ENCODE data around the gene CARS1.

Gene CARS1

DNA sequence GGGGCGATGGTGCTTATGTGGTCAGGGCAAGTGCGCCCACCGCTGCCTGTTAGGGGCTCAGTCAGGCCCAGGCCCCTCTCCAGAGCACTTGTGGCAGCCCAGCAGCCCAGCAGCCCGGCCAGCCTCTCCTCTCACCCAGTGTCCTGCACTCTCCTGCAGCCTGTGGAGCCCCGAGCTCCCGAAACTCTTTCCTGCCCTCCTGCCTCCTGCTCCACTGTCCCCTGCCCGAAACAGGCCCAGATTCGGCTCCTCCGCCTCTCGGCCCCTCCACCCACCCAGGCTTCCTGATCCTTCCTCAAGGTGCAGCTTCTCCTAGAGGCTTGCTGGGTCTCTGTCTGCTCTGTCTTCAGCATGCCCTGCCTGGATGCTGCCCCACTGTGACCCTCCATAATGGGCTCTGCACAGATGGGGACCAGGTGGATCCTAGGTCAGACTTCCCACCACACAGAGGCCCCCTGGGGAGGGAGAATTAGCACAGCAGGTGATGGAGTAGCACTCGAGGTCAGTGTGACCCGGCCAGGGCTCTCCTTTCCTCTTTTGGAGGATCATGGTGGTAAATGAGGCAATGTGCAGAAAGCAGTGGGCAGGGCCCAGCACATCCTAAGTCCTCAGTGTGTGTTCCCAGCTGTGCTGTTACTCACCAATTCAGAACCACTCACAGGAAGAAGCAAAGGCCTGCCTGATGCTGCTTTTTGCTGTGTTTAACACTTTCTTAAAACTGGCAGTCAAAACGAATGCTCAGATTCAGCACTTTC lies 46.5 kb downstream of the CARS1 start:
- in situ Hi-C loops (cut with HindIII; ENCODE audit: low sequenced_read_pairs), result no loop called here

DNA sequence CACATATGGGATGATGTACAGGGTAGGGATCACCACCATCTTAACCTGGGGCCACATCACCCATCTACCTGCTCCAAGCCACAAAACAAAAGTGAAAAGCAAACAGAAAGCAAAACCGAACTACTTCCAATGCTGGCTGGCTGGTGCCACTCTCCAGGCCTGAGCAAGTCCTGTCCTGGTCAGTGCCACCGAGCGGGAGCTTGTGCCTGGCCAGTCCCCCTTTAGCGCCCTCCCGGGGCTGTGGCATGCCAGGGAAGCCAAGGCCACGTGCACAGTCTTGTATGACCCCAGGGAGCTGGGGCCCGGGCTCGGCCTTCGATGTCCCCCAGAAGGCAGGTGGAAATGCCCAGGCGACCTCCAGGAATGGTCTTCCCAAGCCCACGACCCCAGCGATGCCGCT lies 47.2 kb downstream of the CARS1 start:
- in situ Hi-C loops (cut with HindIII; ENCODE audit: low sequenced_read_pairs), result no loop called here

DNA sequence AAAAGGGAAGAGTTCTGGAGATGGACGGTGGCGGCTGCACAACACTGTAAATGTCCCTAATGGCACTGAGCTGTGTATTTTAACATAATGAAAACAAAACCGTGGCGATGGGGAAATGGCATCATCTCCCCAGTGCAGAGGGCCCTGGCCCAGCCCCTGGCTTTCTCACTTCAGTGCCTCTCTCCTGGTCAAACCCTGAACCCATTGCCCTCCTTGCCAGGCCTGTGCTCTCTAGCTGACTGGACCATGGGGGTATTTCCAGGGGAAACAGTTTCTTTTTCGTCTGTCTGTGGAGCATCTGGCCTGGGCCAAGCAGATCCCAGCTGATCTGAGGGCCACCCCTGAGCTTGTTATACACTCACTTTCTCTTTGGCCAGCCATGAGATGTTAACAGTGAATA lies 47.7 kb downstream of the CARS1 start:
- in situ Hi-C loops (cut with HindIII; ENCODE audit: low sequenced_read_pairs), result no loop called here

DNA sequence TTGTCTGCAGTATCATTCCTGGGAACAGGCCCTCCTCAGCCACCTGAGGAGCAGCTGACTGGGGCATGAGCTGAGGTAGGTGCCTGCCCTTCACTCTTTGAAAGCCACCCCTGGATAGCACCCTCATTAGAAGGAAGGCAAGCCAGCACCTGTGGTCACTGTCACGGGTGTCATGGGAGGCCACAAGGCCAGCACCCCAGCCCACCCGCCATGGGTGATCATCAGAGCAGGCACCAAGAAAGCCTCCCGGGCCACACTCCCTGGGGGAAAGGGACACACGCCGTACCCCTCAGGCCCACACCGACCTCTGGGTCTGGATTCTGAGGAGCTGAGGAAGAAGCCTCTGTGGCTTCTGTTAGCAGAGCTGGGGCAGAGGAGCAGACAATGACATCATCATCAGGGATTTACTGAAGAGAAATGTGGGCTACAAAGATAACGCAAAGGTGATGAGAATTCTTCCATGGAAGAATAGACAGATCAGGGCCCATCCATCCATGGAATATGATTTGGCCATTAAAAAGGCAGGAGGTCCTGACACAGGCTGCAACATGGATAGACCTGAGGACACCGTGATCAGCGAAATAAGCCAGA lies 48.4 kb downstream of the CARS1 start:
- in situ Hi-C loops (cut with HindIII; ENCODE audit: low sequenced_read_pairs), result no loop called here

DNA sequence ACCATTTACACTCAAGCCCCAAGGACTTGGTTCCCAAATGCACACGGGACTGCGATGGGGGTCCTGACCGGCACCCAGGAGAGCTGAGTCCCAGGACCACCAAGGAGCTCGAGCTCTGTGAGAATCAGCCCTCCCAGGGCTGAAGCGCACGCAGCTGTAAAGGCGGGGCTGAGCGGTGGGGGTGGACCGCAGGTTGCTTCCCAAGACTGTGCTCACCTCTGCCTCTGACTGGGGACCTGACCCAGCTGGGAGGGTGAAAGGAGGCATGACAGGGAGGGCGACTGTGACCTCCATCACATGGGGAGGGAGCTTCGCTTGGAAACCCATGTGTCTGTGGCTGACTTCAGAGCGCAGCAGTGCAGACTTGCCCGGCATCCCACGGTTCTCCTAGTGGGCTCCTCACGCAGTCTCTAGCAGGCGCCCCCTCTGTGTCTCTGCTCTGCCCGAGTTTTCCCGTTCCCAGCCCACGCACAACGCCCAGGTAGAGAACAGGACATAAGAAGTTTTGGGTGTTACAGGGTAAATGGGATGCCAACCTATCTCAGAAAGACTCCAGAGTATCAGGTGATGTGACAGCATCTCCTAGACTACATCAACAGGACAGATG lies 49.7 kb downstream of the CARS1 start:
- in situ Hi-C loops (cut with HindIII; ENCODE audit: low sequenced_read_pairs), result no loop called here

- in situ Hi-C loops (cut with HindIII; ENCODE audit: low sequenced_read_pairs), result no loop called here
These were observed 50.5 kb downstream of the CARS1 start for GRCh38 chr11:3006505-3007260.

DNA sequence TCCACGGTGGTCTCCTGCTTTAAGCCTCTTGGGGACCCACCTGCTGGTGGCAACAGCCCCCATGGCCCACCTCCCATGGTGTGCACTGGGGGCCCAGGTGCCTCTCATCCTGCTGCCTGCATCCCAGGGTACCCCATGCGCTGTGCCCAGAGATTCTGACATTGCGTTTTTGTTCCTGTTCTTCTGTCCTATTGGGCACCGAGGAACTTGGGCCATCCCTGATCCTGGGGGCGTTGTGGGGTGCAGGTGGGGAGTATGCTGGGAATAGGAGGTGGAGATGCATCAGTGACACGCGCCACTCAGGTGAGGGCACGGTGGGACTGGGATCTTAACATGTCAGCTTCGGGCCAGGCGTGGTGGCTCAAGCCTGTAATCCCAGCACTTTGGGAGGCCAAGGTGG lies 52.7 kb downstream of the CARS1 start:
- in situ Hi-C loops (cut with HindIII; ENCODE audit: low sequenced_read_pairs), result no loop called here

DNA sequence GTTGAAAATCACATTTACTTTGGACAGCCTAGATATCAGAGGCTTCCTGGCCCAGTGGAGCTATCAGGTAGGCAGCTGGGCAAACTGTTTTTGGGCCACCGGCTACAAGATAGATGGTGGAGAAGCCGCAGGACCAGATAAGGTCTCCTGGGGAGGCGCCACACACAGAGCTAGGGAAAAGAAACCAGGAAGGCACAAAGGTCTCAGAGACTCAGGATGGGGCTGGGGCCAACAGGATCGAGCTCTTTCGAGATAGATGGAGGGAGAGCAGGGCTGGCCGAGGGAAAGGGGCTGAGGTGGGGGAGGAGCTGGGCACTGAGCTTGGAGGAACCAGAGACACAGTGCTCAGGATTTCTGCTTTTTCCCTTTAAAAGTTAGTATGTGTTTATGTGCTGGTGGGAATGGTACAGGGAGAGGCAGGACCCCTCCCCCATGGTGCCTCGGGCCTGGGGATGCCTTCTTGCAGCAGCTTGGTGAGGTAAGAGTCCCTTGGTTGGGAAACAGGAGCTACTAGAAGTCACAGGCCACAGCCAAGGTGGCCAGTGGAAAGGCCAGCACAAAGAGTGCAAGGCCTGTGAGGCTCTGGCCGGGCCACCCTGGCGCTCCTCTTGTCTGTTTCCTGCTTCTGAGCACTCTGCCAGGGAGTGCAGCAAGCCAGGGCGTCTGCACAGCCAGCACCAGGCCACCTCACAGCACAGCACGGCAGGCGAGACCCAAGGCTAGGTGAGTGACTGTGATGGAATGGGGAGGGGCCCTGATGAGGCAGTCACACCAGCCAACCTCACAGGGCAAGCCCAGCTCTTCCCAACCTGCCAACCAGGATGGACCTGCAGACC lies 53.6 kb downstream of the CARS1 start:
- in situ Hi-C loops (cut with HindIII; ENCODE audit: low sequenced_read_pairs), result no loop called here

DNA sequence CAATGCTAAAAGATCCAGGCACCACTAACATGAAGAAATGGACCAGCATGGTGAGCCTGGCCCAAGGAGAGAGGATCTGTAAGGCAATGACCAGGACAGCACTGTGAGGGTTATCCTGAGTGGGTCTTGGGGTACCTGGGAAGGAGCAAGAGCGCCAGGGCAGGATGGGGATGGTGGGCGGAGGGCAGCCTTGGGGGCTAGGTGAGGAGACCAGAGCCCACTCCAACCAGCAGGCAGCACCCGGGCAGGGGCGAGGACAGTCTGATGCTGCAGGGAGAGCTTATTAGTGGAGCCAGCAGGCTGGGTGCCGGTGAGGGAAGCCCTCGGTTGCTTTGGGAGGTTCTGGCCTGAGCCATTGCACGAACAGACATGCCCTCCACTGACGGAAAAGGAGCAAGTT lies 54.4 kb downstream of the CARS1 start:
- in situ Hi-C loops (cut with HindIII; ENCODE audit: low sequenced_read_pairs), result no loop called here

DNA sequence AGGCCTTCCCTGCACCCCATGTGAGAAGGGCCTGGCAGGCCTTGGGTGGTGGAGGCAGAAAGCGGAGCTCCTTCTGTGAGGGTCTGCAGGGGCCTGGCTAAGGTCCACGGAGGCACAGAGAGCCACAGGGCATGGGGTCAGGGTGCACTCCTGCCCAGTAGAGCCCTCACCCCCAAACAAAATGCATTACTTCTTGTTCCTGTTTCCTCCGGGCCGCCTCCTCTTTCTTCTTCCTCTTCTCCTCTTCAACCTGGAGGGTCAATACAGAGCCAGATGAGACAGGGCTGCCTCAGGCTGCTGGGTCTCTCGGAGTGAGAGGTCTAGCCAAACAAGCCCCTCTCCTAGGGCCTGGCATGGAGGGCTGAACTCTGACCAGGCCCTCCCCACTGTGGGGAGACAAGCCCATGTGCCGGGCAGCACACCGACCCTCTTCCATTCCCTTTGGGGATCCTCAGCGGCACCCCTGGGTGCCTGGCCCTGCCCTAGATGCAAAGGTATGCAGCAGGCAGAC lies 54.8 kb downstream of the CARS1 start:
- in situ Hi-C loops (cut with HindIII; ENCODE audit: low sequenced_read_pairs), result no loop called here

DNA sequence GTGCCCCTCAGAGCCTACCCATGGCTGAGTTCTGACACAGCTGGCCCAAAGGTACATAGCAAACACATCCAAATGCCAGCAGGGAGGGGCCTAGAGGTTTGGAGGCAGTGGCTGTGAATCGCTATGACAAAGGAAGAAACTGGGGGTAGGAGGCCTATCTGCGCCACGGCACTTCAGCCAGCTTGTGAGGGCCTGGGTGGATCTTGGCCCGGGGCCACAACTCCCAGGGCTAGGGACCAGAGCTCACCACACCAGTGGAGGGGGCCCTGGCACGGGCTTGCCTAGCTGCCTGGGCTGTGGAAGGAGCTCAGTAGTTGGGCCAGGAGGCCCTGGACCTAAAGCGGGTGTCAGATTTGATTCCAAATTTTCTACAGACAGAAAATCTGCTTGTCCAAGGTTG lies 55.7 kb downstream of the CARS1 start:
- in situ Hi-C loops (cut with HindIII; ENCODE audit: low sequenced_read_pairs), result no loop called here

- in situ Hi-C loops (cut with HindIII; ENCODE audit: low sequenced_read_pairs), result no loop called here
These were observed 56.9 kb downstream of the CARS1 start for GRCh38 chr11:3000032-3000961.

DNA sequence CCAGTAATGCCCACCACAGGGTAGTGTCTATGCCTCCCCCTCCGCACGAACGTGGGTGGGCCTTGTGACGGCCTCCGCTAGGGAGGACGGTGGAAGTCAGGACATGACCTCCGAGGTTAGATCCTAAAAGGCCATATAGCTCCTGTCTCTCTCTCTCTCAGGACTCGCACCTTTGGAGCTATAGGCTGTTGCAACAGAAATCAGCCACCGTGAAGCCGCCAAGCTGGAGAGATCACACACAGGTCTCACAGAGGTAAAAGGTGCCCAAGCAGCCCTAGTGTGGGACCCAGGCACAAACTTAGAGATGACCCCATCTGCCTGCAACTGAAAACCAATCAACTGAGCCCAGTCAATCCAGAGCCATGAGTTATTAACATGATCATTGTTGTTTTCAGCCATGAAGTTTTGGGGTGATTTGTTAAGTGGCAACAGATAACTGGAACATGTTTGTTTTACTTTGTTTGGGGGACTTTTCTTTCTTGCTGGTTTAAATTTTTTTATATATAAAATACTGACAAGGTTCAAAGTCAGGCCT lies 57.7 kb downstream of the CARS1 start:
- in situ Hi-C loops (cut with HindIII; ENCODE audit: low sequenced_read_pairs), result no loop called here

- in situ Hi-C loops (cut with HindIII; ENCODE audit: low sequenced_read_pairs), result no loop called here
These were observed 59.0 kb downstream of the CARS1 start for GRCh38 chr11:2998073-2998850.

- in situ Hi-C loops (cut with HindIII; ENCODE audit: low sequenced_read_pairs), result no loop called here
These were observed 59.8 kb downstream of the CARS1 start for GRCh38 chr11:2997406-2997805.

GRCh38 chr11:2996976-2997375 lies 60.2 kb downstream of the CARS1 start:
- in situ Hi-C loops (cut with HindIII; ENCODE audit: low sequenced_read_pairs), result no loop called here

GRCh38 chr11:2995893-2996554 lies 61.2 kb downstream of the CARS1 start:
- in situ Hi-C loops (cut with HindIII; ENCODE audit: low sequenced_read_pairs), result no loop called here

DNA sequence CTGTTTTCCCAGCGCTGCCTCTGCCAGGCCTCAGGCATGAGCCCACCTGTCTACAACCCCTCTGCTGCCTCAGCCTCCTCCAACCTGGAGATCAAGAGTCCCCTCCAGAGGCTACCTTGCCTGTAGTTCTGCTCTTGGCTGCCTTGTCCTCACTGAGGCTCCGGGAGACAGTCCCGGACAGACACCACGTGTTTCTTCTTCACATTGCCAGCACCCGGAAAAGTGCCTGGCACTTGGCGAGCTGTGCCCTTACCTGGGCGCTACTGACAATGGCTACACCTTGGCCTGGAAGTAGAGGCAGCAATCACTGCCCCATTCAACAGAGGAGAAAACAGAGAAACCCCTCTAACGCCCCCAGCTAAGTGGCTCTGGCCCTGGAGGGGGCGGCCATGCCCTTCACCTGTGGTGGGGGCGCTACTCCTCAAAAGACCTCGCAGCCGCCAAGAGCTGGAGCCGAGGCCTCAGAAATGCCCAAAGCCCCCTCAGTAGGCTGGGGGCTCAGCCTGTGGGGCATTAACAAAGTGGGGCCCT lies 62.1 kb downstream of the CARS1 start:
- in situ Hi-C loops (cut with HindIII; ENCODE audit: low sequenced_read_pairs), result no loop called here

Data from DLD1 (cell line).